D721Med (cell line): ENCODE data around the gene ITGA1.
"Not testable (repeated sequence)": the region's sequence is repeated elsewhere in the genome, so short reads cannot be mapped to it uniquely, and the experiment has no call there.

Source experiments
- DNase-seq: peaks from one replicate; pipeline ENCODE4 v3.0.0; 2011; ENCODE audit warnings: low spot score; ENCODE audit not compliant: insufficient read length
- FAIRE-seq: peaks from 2 replicates; lab custom pipeline; 2011; peaks lifted over from hg19 to GRCh38; lab: Jason Lieb, UNC
- TF ChIP-seq, protein P1 (sequence below): IDR thresholded peaks from 2 replicates; pipeline ENCODE4 v1.5.1; 2012; ENCODE audit warnings: mild to moderate bottlenecking, control low read depth; ENCODE audit not compliant: insufficient read depth; ENCODE audit errors: missing control alignments

ITGA1 gene

DNA sequence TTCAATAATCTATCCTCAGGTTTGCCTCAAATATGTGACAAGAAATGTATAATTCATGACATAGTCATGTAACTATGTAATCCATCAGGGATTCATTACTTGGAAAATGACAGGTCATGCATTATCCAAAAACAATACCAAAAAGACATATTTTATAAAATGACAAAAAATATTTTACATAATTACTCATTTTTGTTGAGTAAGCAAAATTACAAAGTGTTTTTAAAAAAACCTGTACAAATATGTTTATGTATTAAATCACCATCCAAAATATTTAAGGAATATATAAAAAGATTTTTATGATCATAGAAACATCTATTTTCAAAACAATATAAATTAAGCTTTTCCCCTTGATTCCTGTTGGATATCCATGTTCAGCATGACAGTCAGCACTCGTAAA is 164.8 kb downstream of the ITGA1 start:
- DNase-seq (no peak), FAIRE-seq (no peak)
- TF ChIP-seq, protein P1, sequence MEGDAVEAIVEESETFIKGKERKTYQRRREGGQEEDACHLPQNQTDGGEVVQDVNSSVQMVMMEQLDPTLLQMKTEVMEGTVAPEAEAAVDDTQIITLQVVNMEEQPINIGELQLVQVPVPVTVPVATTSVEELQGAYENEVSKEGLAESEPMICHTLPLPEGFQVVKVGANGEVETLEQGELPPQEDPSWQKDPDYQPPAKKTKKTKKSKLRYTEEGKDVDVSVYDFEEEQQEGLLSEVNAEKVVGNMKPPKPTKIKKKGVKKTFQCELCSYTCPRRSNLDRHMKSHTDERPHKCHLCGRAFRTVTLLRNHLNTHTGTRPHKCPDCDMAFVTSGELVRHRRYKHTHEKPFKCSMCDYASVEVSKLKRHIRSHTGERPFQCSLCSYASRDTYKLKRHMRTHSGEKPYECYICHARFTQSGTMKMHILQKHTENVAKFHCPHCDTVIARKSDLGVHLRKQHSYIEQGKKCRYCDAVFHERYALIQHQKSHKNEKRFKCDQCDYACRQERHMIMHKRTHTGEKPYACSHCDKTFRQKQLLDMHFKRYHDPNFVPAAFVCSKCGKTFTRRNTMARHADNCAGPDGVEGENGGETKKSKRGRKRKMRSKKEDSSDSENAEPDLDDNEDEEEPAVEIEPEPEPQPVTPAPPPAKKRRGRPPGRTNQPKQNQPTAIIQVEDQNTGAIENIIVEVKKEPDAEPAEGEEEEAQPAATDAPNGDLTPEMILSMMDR = no peak

DNA sequence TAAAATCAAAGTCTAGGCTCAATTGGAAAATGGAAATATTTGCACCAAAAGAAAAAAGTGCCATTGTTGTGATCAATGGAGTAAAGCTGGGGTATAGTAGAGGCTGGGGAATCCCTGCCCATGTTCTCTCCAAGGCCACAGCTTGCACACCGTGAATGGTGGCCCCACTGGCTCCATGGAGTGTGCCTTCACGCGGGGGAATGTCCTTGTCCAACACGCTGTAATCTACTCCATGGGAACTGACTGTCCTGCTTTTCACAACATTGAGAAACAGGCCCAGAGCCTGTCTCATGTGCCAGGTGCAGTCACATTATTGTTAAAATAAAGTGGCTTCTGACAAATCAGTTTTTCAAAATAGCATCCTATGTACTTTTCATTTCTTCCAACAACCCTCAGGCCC is 168.3 kb downstream of the ITGA1 start:
- TF ChIP-seq, protein P1 = no peak
- no peak for DNase-seq
- FAIRE-seq = no peak

DNA sequence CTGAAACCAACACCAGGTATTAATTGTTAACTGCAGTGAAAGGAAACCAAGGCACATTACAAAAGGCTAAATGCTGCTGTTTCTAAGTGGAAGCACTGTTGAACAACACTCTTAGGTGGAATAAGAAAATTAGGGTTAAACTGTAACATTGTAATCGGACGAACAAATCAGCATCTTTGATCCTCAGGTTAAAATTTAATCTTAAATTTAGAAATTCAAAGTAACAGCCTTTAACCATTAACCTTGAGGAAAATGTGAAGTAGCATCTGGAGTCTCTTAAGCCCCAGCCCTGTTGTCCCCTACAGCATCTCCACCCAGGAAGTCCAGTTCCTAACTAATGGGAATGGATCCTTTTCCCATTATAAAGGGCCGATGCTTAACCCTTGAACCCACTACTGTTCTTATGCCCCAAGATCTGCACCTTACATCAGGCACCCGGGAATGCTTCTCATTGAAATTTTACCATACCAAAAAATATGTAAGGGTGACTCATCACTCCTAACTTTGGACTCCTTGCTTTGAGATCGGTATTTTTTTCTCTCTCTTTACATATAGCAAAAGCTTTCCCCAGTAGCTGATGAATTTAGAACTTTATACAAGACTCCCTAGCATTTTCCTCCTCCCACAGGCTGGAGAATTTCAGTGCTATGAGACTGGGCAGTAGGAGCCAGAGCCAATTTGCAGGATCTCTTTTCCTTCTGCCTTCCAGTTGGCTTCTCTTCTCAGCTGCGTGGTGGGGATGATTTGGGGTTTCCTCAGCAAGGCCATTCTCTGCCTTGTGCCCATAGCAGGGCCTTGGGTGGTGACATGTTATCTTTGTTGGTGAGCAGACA is 169.4 kb downstream of the ITGA1 start:
- TF ChIP-seq, protein P1 = no peak
- no peak for FAIRE-seq
- DNase-seq = no peak

DNA sequence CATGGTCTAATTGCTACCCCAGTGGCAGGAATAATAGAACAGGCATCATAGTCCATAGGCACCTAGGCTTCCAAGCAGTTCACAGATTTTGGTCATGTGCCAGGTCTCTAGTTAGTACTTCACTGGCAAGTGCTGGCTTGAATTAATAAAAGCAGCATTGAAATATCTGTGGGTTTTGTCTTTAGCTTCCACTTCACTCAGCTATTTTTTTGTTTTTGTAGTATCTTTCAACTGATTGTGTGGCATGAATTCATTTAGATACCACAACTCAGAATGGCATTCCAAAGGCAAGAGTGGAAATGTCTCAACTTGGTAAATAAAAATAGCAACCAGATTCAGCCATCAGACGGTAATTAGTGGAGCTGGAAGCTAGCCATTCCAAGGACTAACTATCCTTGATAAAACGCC is 173.6 kb downstream of the ITGA1 start:
- TF ChIP-seq, protein P1 = no peak
- no peak for DNase-seq
- no peak for FAIRE-seq

DNA sequence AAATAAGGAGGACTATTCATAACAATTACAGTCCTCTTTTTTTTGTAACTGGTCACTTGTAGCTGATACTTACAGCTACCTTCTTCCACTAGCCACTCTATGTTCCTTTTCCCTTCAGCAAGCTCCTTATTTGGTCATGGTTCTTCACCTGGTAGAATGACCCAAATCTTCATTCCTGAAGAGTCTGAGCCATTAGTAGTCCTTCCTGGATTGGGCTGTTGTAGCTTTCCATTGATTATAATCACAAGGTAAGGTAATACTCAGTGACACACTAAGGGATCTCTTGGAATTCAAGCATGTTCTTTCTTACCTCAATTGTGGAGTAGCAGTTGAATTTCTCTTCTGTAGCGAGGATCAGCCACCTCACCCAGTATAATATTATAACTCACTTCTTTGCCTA is 175.9 kb downstream of the ITGA1 start:
- TF ChIP-seq, protein P1 = no peak
- no peak for DNase-seq
- FAIRE-seq = no peak

DNA sequence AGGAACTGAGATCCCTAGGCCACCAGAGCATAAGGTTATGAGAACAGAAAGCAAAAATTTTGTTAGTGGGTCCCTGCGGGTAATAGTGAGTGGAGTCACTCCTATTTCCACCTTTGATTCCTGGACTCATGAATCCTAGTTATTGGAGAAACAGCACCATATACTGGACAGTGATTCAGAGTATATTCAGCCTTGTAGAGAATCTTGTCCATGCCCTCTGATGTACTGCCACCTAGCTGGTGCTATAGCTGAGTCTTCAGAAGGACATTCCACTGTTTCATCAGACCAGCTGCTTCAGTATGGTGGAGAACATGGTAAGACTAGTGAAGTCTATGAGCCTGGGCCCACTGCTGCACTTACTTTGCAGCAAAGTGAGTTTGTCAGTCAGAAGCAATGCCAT is 176.4 kb downstream of the ITGA1 start:
- DNase-seq = no peak
- TF ChIP-seq, protein P1 = no peak
- no peak for FAIRE-seq

DNA sequence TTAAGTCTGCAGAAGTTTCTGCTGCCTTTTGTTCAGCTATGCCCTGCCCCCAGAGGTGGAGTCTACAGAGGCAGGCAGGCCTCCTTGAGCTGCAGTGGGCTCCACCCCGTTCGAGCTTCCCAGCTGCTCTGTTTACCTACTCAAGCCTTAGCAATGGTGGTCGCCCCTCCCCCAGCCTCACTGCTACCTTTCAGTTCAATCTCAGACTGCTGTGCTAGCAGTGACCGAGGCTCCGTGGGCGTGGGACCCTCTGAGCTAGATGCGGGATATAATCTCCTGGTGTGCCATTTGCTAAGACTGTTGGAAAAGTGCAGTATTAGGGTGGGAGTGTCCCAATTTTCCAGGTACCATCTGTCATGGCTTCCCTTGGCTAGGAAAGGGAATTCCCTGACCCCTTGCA is 188.4 kb downstream of the ITGA1 start:
- DNase-seq, FAIRE-seq: not testable (repeated sequence)
